IMR-90 (cell line): ENCODE results near the gene RNU6-8. TPM values are rescaled to one million over a fixed set of nuclear protein-coding genes. Genes with fewer than 3 reads are reported as not detected.

Experiments used
- ATAC-seq: fragments of 200-7000 bp; cut with Tn5 transposase; 2 replicates; pipeline ENCODE4 v1.9.1; 2020; ENCODE audit warnings: low read depth, mild to moderate bottlenecking, moderate library complexity
- BruUV-seq: library from RNA; stranded (reverse); fragments of 400-500 nt; replicated peaks from 2 replicates; lab custom pipeline; 2021; lab: Mats Ljungman, UMichigan
- CTCF ChIA-PET: fragments of 300-600 bp; formaldehyde crosslinking; extraction: SDS; loops from one replicate; lab custom pipeline; 2021; ENCODE audit warnings: antibody characterized with exemption; lab: Yijun Ruan, JAX
- POLR2A ChIA-PET: fragments of 300-600 bp; sonication (Branson Sonifier 250); formaldehyde crosslinking; loops from one replicate; lab custom pipeline; 2022; ENCODE audit warnings: antibody characterized with exemption; ENCODE audit not compliant: unreplicated experiment; lab: Charles Lee
- DNase-seq: peaks from one replicate; pipeline ENCODE4 v3.0.0; 2013
- H2AFZ ChIP-seq: replicated peaks from 2 replicates; pipeline ENCODE3; 2013; ENCODE audit warnings: low read length, mild to moderate bottlenecking; ENCODE audit not compliant: poor library complexity
- H2AK5ac ChIP-seq: 2 replicates; pipeline ENCODE4 v1.6.1; 2013; ENCODE audit warnings: low read depth, low read length, inconsistent platforms
- H2AK9ac ChIP-seq: replicated peaks from 2 replicates; pipeline ENCODE3; 2013; ENCODE audit warnings: mild to moderate bottlenecking, low read depth, low read length, moderate library complexity; ENCODE audit not compliant: poor library complexity
- H2BK120ac ChIP-seq: 2 replicates; pipeline ENCODE4 v1.6.1; 2013; ENCODE audit warnings: low read depth, low read length, inconsistent platforms
- H2BK15ac ChIP-seq: 3 replicates; pipeline ENCODE4 v1.6.1; 2013; ENCODE audit warnings: low read depth, low read length, inconsistent platforms
- H2BK20ac ChIP-seq: 2 replicates; pipeline ENCODE4 v1.6.1; 2013; ENCODE audit warnings: low read depth, mild to moderate bottlenecking, inconsistent platforms, low read length, moderate library complexity
- H2BK5ac ChIP-seq: 2 replicates; pipeline ENCODE4 v1.6.1; 2013; ENCODE audit warnings: mild to moderate bottlenecking, low read depth, low read length, inconsistent platforms; ENCODE audit not compliant: poor library complexity, severe bottlenecking
- H3K14ac ChIP-seq: replicated peaks from 2 replicates; pipeline ENCODE4 v1.6.1; 2013; ENCODE audit warnings: low read depth, low read length, inconsistent platforms
- H3K18ac ChIP-seq: 2 replicates; pipeline ENCODE4 v1.6.1; 2013; ENCODE audit warnings: low read depth, low read length, control low read depth
- H3K23ac ChIP-seq: 2 replicates; pipeline ENCODE4 v1.6.1; 2013; ENCODE audit warnings: low read depth, low read length, inconsistent platforms
- H3K27ac ChIP-seq: 2 replicates; pipeline ENCODE4 v1.5.1; 2013; ENCODE audit warnings: mild to moderate bottlenecking, control low read depth, low read length; ENCODE audit not compliant: insufficient read depth
- H3K27me3 ChIP-seq: 2 replicates; pipeline ENCODE4 v1.6.1; 2013; ENCODE audit warnings: low read length; ENCODE audit not compliant: control insufficient read depth, insufficient read depth
- H3K36me3 ChIP-seq: 2 replicates; pipeline ENCODE4 v1.6.1; 2013; ENCODE audit warnings: low read length, mixed read lengths; ENCODE audit not compliant: control insufficient read depth, insufficient read depth
- H3K4ac ChIP-seq: 2 replicates; pipeline ENCODE4 v1.6.1; 2013; ENCODE audit warnings: low read depth, low read length, inconsistent platforms
- H3K4me1 ChIP-seq: 2 replicates; pipeline ENCODE4 v1.6.1; 2013; ENCODE audit warnings: low read length, mixed read lengths; ENCODE audit not compliant: control insufficient read depth, insufficient read depth
- H3K4me2 ChIP-seq: 2 replicates; pipeline ENCODE4 v1.6.1; 2013; ENCODE audit warnings: low read depth, mild to moderate bottlenecking, control low read depth, low read length, moderate library complexity
- H3K4me3 ChIP-seq: 2 replicates; pipeline ENCODE4 v1.5.1; 2013; ENCODE audit warnings: low read depth, mild to moderate bottlenecking, control low read depth, low read length, moderate library complexity; ENCODE audit not compliant: insufficient read depth
- H3K56ac ChIP-seq: 2 replicates; pipeline ENCODE4 v1.6.1; 2013; ENCODE audit warnings: low read length, inconsistent platforms; ENCODE audit not compliant: insufficient read depth; ENCODE audit errors: extremely low read depth
- H3K79me1 ChIP-seq, 2 experiments: 2 replicates each; pipeline ENCODE4 v1.6.1; 2013; ENCODE audit warnings: low read length in 2 of 2, inconsistent platforms in 1 of 2, low read depth in 1 of 2
- H3K9ac ChIP-seq: 2 replicates; pipeline ENCODE4 v1.6.1; 2013; ENCODE audit warnings: low read depth, low read length, control low read depth
- H3K9me1 ChIP-seq: 2 replicates; pipeline ENCODE4 v1.6.1; 2013; ENCODE audit warnings: low read length, inconsistent platforms; ENCODE audit not compliant: insufficient read depth
- H3K9me3 ChIP-seq: 2 replicates; pipeline ENCODE4 v1.6.1; 2013; ENCODE audit warnings: low read length; ENCODE audit not compliant: control insufficient read depth, insufficient read depth
- H4K20me1 ChIP-seq: 2 replicates; pipeline ENCODE4 v1.6.1; 2013; ENCODE audit warnings: low read length, inconsistent platforms; ENCODE audit not compliant: insufficient read depth
- H4K5ac ChIP-seq: 2 replicates; pipeline ENCODE4 v1.6.1; 2013; ENCODE audit warnings: mild to moderate bottlenecking, low read depth, low read length, control low read depth
- H4K8ac ChIP-seq, 2 experiments: 2 replicates each; pipeline ENCODE4 v1.6.1; 2013; ENCODE audit warnings: low read depth in 2 of 2, low read length in 2 of 2, control low read depth in 1 of 2, inconsistent platforms in 1 of 2
- H4K91ac ChIP-seq: 2 replicates; pipeline ENCODE4 v1.6.1; 2013; ENCODE audit warnings: low read depth, low read length, inconsistent platforms; ENCODE audit not compliant: insufficient read depth
- BHLHE40 ChIP-seq: fragments of 150-350 bp; IDR thresholded peaks from 2 replicates; pipeline ENCODE4 v1.6.1; 2016; ENCODE audit warnings: mild to moderate bottlenecking, low read depth, low read length
- CHD1 ChIP-seq: IDR thresholded peaks from 2 replicates; pipeline ENCODE4 v1.6.1; 2012; ENCODE audit warnings: low read depth, low read length, improper control_type of control experiment
- MAFK ChIP-seq: IDR thresholded peaks from 2 replicates; pipeline ENCODE4 v1.6.1; 2012; ENCODE audit warnings: low read depth, low read length, improper control_type of control experiment
- NFE2L2 ChIP-seq: fragments of 150-350 bp; IDR thresholded peaks from 2 replicates; pipeline ENCODE4 v1.6.1; 2016; ENCODE audit warnings: low read depth, mild to moderate bottlenecking, low read length
- POLR2A ChIP-seq: IDR thresholded peaks from 2 replicates; pipeline ENCODE4 v1.6.1; 2012; ENCODE audit warnings: mild to moderate bottlenecking, low read depth, low read length
- RAD21 ChIP-seq: IDR thresholded peaks from 2 replicates; pipeline ENCODE4 v1.6.1; 2012; ENCODE audit warnings: low read length, improper control_type of control experiment
- RFX5 ChIP-seq: IDR thresholded peaks from 2 replicates; pipeline ENCODE4 v1.8.0; 2012; ENCODE audit warnings: low read depth, mild to moderate bottlenecking, low read length, moderate library complexity
- SMC3 ChIP-seq: fragments of 150-350 bp; IDR thresholded peaks from 2 replicates; pipeline ENCODE4 v1.6.1; 2016; ENCODE audit warnings: low read depth, mild to moderate bottlenecking, antibody characterized with exemption, low read length, moderate library complexity
- WGBS, 2 experiments: methylation state at CpG; one replicate each; pipeline versions ENCODE4 v1.1.5 to v1.1.7; 2013; ENCODE audit warnings: missing lambda C conversion rate in 2 of 2; ENCODE audit not compliant: insufficient read length in 1 of 2; ENCODE audit errors: extremely low coverage in 2 of 2; 5-methylcytosine and 5-hydroxymethylcytosine counted together
- dilution Hi-C: fragments of 300-500 bp; cut with HindIII; formaldehyde crosslinking; loops from one replicate; pipeline ENCODE4 v1.14.3; 2018; ENCODE audit warnings: low sequenced_read_pairs; ENCODE audit not compliant: unreplicated experiment
- in situ Hi-C: fragments of 300-500 bp; cut with MboI; formaldehyde crosslinking; loops from 3 replicates; pipeline ENCODE4 v1.14.3; 2019; ENCODE audit warnings: low sequenced_read_pairs, inconsistent platforms, mixed read lengths
- intact Hi-C: fragments of 100-400 bp; cut with micrococcal nuclease; formaldehyde crosslinking; loops from 2 replicates; pipeline ENCODE4 v1.10.0; 2022
- polyA plus RNA-seq, 3 experiments: library from polyadenylated mRNA; depleted of rRNA; stranded (reverse); fragments of >200 nt; gene quantifications; 2 replicates each; pipeline ENCODE4 v1.2.3, GENCODE V29; 2012; ENCODE audit warnings: low replicate concordance in 1 of 3
- total RNA-seq: library from RNA; depleted of rRNA; stranded (reverse); fragments of >200 nt; gene quantifications from 2 replicates; pipeline ENCODE4 v1.2.3, GENCODE V29; 2012
- TF ChIP-seq, protein P1 (sequence below): conservative IDR thresholded peaks from 2 replicates; pipeline ENCODE4 v1.5.1; 2012; ENCODE audit warnings: mild to moderate bottlenecking, low read depth, low read length, improper control_type of control experiment
- TF ChIP-seq, protein P2 (sequence below): fragments of 150-350 bp; IDR thresholded peaks from 2 replicates; pipeline ENCODE4 v1.6.1; 2016; ENCODE audit warnings: low read depth, mild to moderate bottlenecking, low read length, moderate library complexity, borderline replicate concordance

The RNU6-8 gene
- total and polyA plus RNA-seq, 2 of the 4 experiments (the other 2 are of a cell fraction), result not detected

DNA sequence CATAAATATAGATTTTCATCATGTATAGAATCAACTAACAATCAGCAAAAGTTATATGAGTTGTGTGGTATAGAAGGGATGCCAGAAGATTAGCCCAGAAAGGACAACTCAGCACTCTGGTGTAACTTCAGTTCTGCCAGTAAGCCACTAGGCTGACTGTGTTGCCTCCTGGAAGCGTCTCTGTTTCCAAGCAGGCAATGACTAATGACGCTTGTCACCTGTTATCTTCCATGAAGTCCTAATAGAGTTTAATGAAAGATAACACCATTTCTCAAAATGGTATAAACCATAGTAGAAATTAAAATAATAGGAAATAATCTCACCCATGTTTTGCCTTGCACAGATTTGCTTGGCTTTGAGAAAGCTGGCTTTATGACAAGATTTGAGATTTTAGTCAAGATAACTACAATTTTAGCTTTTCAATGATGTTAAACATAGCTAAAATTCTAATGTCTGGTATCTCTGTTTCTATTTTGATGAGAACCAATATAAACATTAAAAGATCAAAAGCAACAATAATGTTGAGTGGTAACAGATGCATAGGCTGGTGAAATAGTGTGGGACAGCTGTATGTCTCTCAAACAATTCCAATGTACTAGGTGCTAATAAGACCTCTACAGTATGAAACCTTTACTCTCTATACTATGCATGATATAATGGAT, 10.2 kb downstream of the RNU6-8 start:
- ChIA-PET CTCF (interaction anchor here (0.5 kb wide), 1 partner anchor 12 kb away, joined by 3 read pairs; no protein-coding TSS in a partner anchor), POLR2A (no interaction called here)
- Histone ChIP-seq H4K91ac (no peak overlapping the region), H4K8ac (no peak overlapping the region), H3K4me1 (no peaks in the 10 kb centered on the region), H3K36me3 (no peaks in the 10 kb centered on the region), H3K18ac (no peak overlapping the region), H3K23ac (no peak overlapping the region), H2BK5ac (no peak overlapping the region), H4K5ac (no peak overlapping the region), H3K4ac (no peak overlapping the region), H3K56ac (no peak overlapping the region), H2AFZ (no peak overlapping the region), H3K27me3 (peaks cover 2% of the 10 kb centered on the region; the same call in 1 of the 2 replicates), H2BK20ac (no peak overlapping the region), H3K4me3 (no peak overlapping the region), H3K9me3 (no peaks in the 10 kb centered on the region), H3K27ac (no peak overlapping the region), H3K79me1 (no peaks in the 10 kb centered on the region), H3K9me1 (no peaks in the 10 kb centered on the region), H2AK5ac (no peak overlapping the region), H4K20me1 (no peaks in the 10 kb centered on the region), H2AK9ac (no peak overlapping the region), H3K4me2 (no peak overlapping the region), H2BK15ac (no peak overlapping the region), H3K9ac (no peak overlapping the region), H2BK120ac (no peak overlapping the region), H3K14ac (no peak overlapping the region)
- no TSS peak for BruUV-seq
- no CpG with 5 or more reads among the region's 2 CpGs for WGBS, 2 experiments
- intact Hi-C loops, result no loop called here
- dilution Hi-C loops, result no loop called here
- in situ Hi-C loops, result no loop called here
- DNase-seq (no peak), ATAC-seq (no peak)
- no peak for TF ChIP-seq RAD21
- TF ChIP-seq SMC3, result no peak
- no peak for TF ChIP-seq RFX5
- no peak for TF ChIP-seq POLR2A
- TF ChIP-seq NFE2L2, result no peak
- TF ChIP-seq, protein P1, sequence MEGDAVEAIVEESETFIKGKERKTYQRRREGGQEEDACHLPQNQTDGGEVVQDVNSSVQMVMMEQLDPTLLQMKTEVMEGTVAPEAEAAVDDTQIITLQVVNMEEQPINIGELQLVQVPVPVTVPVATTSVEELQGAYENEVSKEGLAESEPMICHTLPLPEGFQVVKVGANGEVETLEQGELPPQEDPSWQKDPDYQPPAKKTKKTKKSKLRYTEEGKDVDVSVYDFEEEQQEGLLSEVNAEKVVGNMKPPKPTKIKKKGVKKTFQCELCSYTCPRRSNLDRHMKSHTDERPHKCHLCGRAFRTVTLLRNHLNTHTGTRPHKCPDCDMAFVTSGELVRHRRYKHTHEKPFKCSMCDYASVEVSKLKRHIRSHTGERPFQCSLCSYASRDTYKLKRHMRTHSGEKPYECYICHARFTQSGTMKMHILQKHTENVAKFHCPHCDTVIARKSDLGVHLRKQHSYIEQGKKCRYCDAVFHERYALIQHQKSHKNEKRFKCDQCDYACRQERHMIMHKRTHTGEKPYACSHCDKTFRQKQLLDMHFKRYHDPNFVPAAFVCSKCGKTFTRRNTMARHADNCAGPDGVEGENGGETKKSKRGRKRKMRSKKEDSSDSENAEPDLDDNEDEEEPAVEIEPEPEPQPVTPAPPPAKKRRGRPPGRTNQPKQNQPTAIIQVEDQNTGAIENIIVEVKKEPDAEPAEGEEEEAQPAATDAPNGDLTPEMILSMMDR, result no peak
- TF ChIP-seq CHD1, result no peak
- TF ChIP-seq MAFK, result no peak
- TF ChIP-seq, protein P2, sequence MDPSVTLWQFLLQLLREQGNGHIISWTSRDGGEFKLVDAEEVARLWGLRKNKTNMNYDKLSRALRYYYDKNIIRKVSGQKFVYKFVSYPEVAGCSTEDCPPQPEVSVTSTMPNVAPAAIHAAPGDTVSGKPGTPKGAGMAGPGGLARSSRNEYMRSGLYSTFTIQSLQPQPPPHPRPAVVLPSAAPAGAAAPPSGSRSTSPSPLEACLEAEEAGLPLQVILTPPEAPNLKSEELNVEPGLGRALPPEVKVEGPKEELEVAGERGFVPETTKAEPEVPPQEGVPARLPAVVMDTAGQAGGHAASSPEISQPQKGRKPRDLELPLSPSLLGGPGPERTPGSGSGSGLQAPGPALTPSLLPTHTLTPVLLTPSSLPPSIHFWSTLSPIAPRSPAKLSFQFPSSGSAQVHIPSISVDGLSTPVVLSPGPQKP, result no peak
- TF ChIP-seq BHLHE40, result no peak
